Measurements from ENCODE around the gene RPL36. TPM values are rescaled to one million over a fixed set of nuclear protein-coding genes. Genes with fewer than 3 reads are reported as not detected.
A peak's percentile ranks its signal among the peaks of the same experiment; 100 is the strongest.

Gene RPL36
- total RNA-seq, 1 experiment from 2014 or later, result 1,504 TPM

GRCh38 chr19:5719961-5720790 lies 30.1 kb downstream of the RPL36 start, which contains the start of the genes CATSPERD and LONP1:
Gene CATSPERD (plus strand): TSS chr19:5720637. CDS start chr19:5720738, 101 bp downstream.
Gene LONP1 (minus strand): TSS chr19:5720146. CDS start chr19:5720132, 14 bp downstream.
- no peaks in the 10 kb centered on the region for H3K9me3 ChIP-seq (ENCODE audit: control insufficient read depth in 1 of 2, insufficient read depth in 1 of 2, low read depth in 1 of 2, low read length in 2 of 2)
- ATAC-seq (peak; percentile 92), DNase-seq (ENCODE audit: low read depth, low spot score) (peak; percentile 97)
- peak within 1 kb of the TSS; percentile 99 to 100 for H3K4me3 ChIP-seq (replicated peaks in 1 of 2; ENCODE audit: low read depth in 1 of 2, low read length in 2 of 2)
- ChIA-PET CTCF (interaction anchor here (0.6 to 2.0 kb wide), 5 partner anchors 18 to 84 kb away, joined by 3 to 9 read pairs (median 5); partner anchors contain the start of gene RPL36), POLR2A (interaction anchor here (0.6 to 3.1 kb wide), 13 partner anchors 8 to 929 kb away, joined by 3 to 31 read pairs (median 3); partner anchors contain the start of genes DUS3L, FEM1A, NDUFA11 and RPL36), RAD21 (ENCODE audit: low non-redundant PET in 1 of 2, low total read pairs in 2 of 2, uncharacterized antibody in 2 of 2, unreplicated experiment in 2 of 2) (interaction anchor here in 1 of 2 experiments (0.6 to 0.9 kb wide), 2 partner anchors 84 to 470 kb away, joined by 4 to 10 read pairs; no protein-coding TSS in a partner anchor)
- intact Hi-C loops (cut with micrococcal nuclease), result loop anchor here (1.0 kb wide), 2 partner anchors 40 to 70 kb away; partner anchors contain the start of gene MICOS13
- H3K9me2 ChIP-seq (ENCODE audit: insufficient read depth), result no peaks in the 10 kb centered on the region
- no TSS peak for BruUV-seq (replicated peaks)
- H2AFZ ChIP-seq (ENCODE audit: low read depth, low read length, poor library complexity, severe bottlenecking), result no peak within 1 kb of the TSS
- H3K4me2 ChIP-seq (ENCODE audit: low read length), result peak within 1 kb of the TSS; percentile 88
- peak within 1 kb of the TSS; percentile 85 for H3K27ac ChIP-seq (ENCODE audit: low read depth, low read length)
- H3K4me1 ChIP-seq (ENCODE audit: control insufficient read depth in 1 of 2, insufficient read depth in 2 of 2, low read length in 2 of 2), result peaks cover 10 to 28% of the 10 kb centered on the region in 2 experiments
- peaks cover 46% of the 10 kb centered on the region for H3K79me2 ChIP-seq (ENCODE audit: insufficient read depth, low read length)
- peaks cover 2 to 11% of the 10 kb centered on the region in 2 experiments; a peak in 2 of 4 replicates for H3K36me3 ChIP-seq (ENCODE audit: control insufficient read depth in 1 of 2, insufficient read depth in 2 of 2, low read length in 2 of 2)
- H4K20me1 ChIP-seq (ENCODE audit: insufficient read depth), result peaks cover 3% of the 10 kb centered on the region; the same call in 1 of the 2 replicates
- H3K9ac ChIP-seq (ENCODE audit: low read length), result peak within 1 kb of the TSS; percentile 99
- no peaks in the 10 kb centered on the region for H3K27me3 ChIP-seq (ENCODE audit: insufficient read depth, low read length)
- no peak for TF ChIP-seq ATF3 (IDR thresholded peaks at IDR 0.05)
- no peak for TF ChIP-seq CEBPB (IDR thresholded peaks at IDR 0.05; ENCODE audit: low read depth)
- TF ChIP-seq ZNF274 (IDR thresholded peaks at IDR 0.05; ENCODE audit: low read depth, low read length), result no peak
- TF ChIP-seq ZFX (IDR thresholded peaks at IDR 0.05), result peak; percentile 66; the same call in 1 of the 2 replicates
- peak; percentile 67 for TF ChIP-seq POLR2A (IDR thresholded peaks at IDR 0.05; ENCODE audit: borderline replicate concordance, extremely low read depth, insufficient read depth, insufficient read length)
- peak; percentile 90 for TF ChIP-seq POLR2AphosphoS5 (IDR thresholded peaks at IDR 0.05; ENCODE audit: low read depth, low read length)
- no peak for TF ChIP-seq JUND (IDR thresholded peaks at IDR 0.05)
- TF ChIP-seq YY1 (IDR thresholded peaks at IDR 0.05; ENCODE audit: extremely low read depth, insufficient replicate concordance, low read depth, low read length), result peak; percentile 97
- TF ChIP-seq MAX (IDR thresholded peaks at IDR 0.05), result peak; percentile 98
- peak; percentile 73; the same call in 1 of the 2 replicates for TF ChIP-seq CBX3 (IDR thresholded peaks at IDR 0.05; ENCODE audit: low read depth)
- peak; percentile 62 to 92 (median 88) for TF ChIP-seq CTCF (IDR thresholded peaks at IDR 0.05 in 2 of 3, conservative IDR thresholded peaks at IDR 0.05 in 1 of 3; ENCODE audit: borderline replicate concordance in 1 of 3, insufficient read depth in 1 of 3, low read depth in 2 of 3, low read length in 2 of 3)
- peak; percentile 67 for TF ChIP-seq SP1 (IDR thresholded peaks at IDR 0.05; ENCODE audit: low read depth)
- no peak for TF ChIP-seq FOSL1 (IDR thresholded peaks at IDR 0.05; ENCODE audit: low read depth)
- TF ChIP-seq ELF1 (IDR thresholded peaks at IDR 0.05; ENCODE audit: borderline replicate concordance, low read depth), result no peak; the same call in 1 of the 2 replicates
- TF ChIP-seq REST (IDR thresholded peaks at IDR 0.05; ENCODE audit: low read depth), result no peak
- peak; percentile 84 for TF ChIP-seq EGR1 (IDR thresholded peaks at IDR 0.05; ENCODE audit: low read depth)
- TF ChIP-seq ZBTB33 (IDR thresholded peaks at IDR 0.05; ENCODE audit: extremely low read depth, insufficient replicate concordance, low read length), result no peak

Measured in HCT116 (cell line).